Natural killer cell (primary cell): ENCODE results near the gene DNASE1L2. TPM values are rescaled to one million over a fixed set of nuclear protein-coding genes. Genes with fewer than 3 reads are reported as not detected.

Experiments used
- ATAC-seq, 3 donors: fragments of 150-1000 bp in 2 of 3; fragments of 200-7000 bp in 1 of 3; cut with Tn5 transposase; 1 replicate in 1 of 3; 2 replicates in 2 of 3; pipeline ENCODE4 v1.10.0; 2021; ENCODE audit warnings: mild to moderate bottlenecking in 2 of 3, moderate library complexity in 2 of 3
- DNase-seq, 2 donors: peaks; one replicate each; pipeline versions ENCODE4 v3.0.0 to v3.0.0-alpha.2; 2013 to 2021; ENCODE audit warnings: mixed read lengths in 1 of 2
- H3K27ac ChIP-seq: one replicate; pipeline ENCODE4 v1.5.1; 2013; ENCODE audit warnings: mild to moderate bottlenecking, low read length
- H3K27me3 ChIP-seq: one replicate; pipeline ENCODE4 v1.6.1; 2013; ENCODE audit warnings: low read length; ENCODE audit not compliant: control insufficient read depth, insufficient read depth
- H3K36me3 ChIP-seq: one replicate; pipeline ENCODE4 v1.6.1; 2013; ENCODE audit warnings: low read length; ENCODE audit not compliant: control insufficient read depth, insufficient read depth
- H3K4me1 ChIP-seq: one replicate; pipeline ENCODE4 v1.6.1; 2013; ENCODE audit warnings: low read length; ENCODE audit not compliant: control insufficient read depth, insufficient read depth
- H3K4me3 ChIP-seq: one replicate; pipeline ENCODE4 v1.5.1; 2013; ENCODE audit warnings: low read length
- H3K9me3 ChIP-seq: one replicate; pipeline ENCODE4 v1.6.1; 2013; ENCODE audit warnings: low read length; ENCODE audit not compliant: control insufficient read depth, insufficient read depth
- H3K27ac Mint-ChIP-seq, 2 donors: one replicate each; pipeline ENCODE4 v1.8.0; 2022; ENCODE audit warnings: mild to moderate bottlenecking in 2 of 2, mixed read lengths in 2 of 2, moderate library complexity in 1 of 2
- H3K27me3 Mint-ChIP-seq, 2 donors: one replicate each; pipeline ENCODE4 v1.8.0; 2022; ENCODE audit warnings: low read depth in 2 of 2, mixed read lengths in 2 of 2
- H3K36me3 Mint-ChIP-seq: one replicate; pipeline ENCODE4 v1.8.0; 2022; ENCODE audit warnings: mixed read lengths
- H3K4me1 Mint-ChIP-seq, 2 donors: one replicate each; pipeline ENCODE4 v1.8.0; 2022; ENCODE audit warnings: mixed read lengths in 2 of 2
- H3K4me3 Mint-ChIP-seq: one replicate; pipeline ENCODE4 v1.8.0; 2022; ENCODE audit warnings: mild to moderate bottlenecking, moderate library complexity, mixed read lengths
- H3K9me3 Mint-ChIP-seq, 2 donors: one replicate each; pipeline ENCODE4 v1.8.0; 2022; ENCODE audit warnings: mixed read lengths in 2 of 2
- CTCF ChIP-seq: fragments of 200-600 bp; IDR thresholded peaks from one replicate; pipeline ENCODE4 v1.8.0; 2022; ENCODE audit warnings: antibody characterized with exemption
- WGBS: methylation state at CpG from one replicate; pipeline ENCODE4 v1.1.7; 2013; ENCODE audit warnings: missing lambda C conversion rate; ENCODE audit not compliant: insufficient coverage; 5-methylcytosine and 5-hydroxymethylcytosine counted together
- intact Hi-C: fragments of 100-400 bp; cut with micrococcal nuclease; formaldehyde crosslinking; loops from one replicate; pipeline ENCODE4 v1.14.2; 2022
- total RNA-seq, 4 donors: library from RNA; stranded (reverse); fragments of 120-200 nt in 1 of 4; gene quantifications; one replicate each; pipeline versions ENCODE4 v1.2.3 to v1.2.4, GENCODE V29; 2013 to 2022

DNASE1L2 gene
- total RNA-seq: 1 to 10 TPM in 1 of 3 donors, under 1 TPM in 2; 0.19 to 1.4 (median 0.77) TPM
- 0.59 TPM for total RNA-seq (2013)

- DNase-seq: no peak
These were observed at the start of gene DNASE1L2 for GRCh38 chr16:2236337-2237101. DNASE1L2 (plus strand) TSS chr16:2236444; CDS start chr16:2236817, 373 bp downstream.

GRCh38 chr16:2186505-2186904 is 49.7 kb upstream of the DNASE1L2 start:
- H3K27ac Mint-ChIP-seq: no peak overlapping the region
- H3K4me1 Mint-ChIP-seq: peaks cover 0 to 6% of the 10 kb centered on the region in 2 donors
- Histone ChIP-seq H3K4me3 (no peak overlapping the region), H3K27ac (no peak overlapping the region), H3K27me3 (no peaks in the 10 kb centered on the region), H3K36me3 (no peaks in the 10 kb centered on the region), H3K9me3 (no peaks in the 10 kb centered on the region), H3K4me1 (no peaks in the 10 kb centered on the region)
- H3K27me3 Mint-ChIP-seq: no peaks in the 10 kb centered on the region
- ATAC-seq (no peak), DNase-seq (no peak)
- H3K9me3 Mint-ChIP-seq: no peaks in the 10 kb centered on the region
- H3K4me3 Mint-ChIP-seq: no peak overlapping the region
- no peaks in the 10 kb centered on the region for H3K36me3 Mint-ChIP-seq
- intact Hi-C loops: no loop called here
- TF ChIP-seq CTCF: no peak
- 93% methylated on average over 20 of the region's 20 CpGs for WGBS

More at GRCh38 chr16:2236337-2237101, at the start of gene DNASE1L2:
- 19% methylated on average over 64 of the region's 64 CpGs for WGBS
- Mint-ChIP-seq H3K9me3 (no peaks in the 10 kb centered on the region), H3K27me3 (no peaks in the 10 kb centered on the region), H3K36me3 (no peaks in the 10 kb centered on the region), H3K27ac (no peak within 1 kb of the TSS), H3K4me3 (no peak within 1 kb of the TSS), H3K4me1 (no peaks in the 10 kb centered on the region)
- no peak for TF ChIP-seq CTCF
- ATAC-seq: peak in 1 of 3 donors; percentile 24
- H3K9me3 ChIP-seq: no peaks in the 10 kb centered on the region
- no peak within 1 kb of the TSS for H3K4me3 ChIP-seq
- peaks cover 6% of the 10 kb centered on the region for H3K27me3 ChIP-seq
- no peak within 1 kb of the TSS for H3K27ac ChIP-seq
- peaks cover 37% of the 10 kb centered on the region for H3K36me3 ChIP-seq
- peaks cover 13% of the 10 kb centered on the region for H3K4me1 ChIP-seq
- intact Hi-C loops: no loop called here

- H3K4me1 ChIP-seq: no peaks in the 10 kb centered on the region
- no peak overlapping the region for H3K27ac ChIP-seq
- H3K4me3 ChIP-seq: no peak overlapping the region
- no peaks in the 10 kb centered on the region for H3K9me3 Mint-ChIP-seq
- H3K4me1 Mint-ChIP-seq: peaks cover 0 to 3% of the 10 kb centered on the region in 2 donors
- no peak for ATAC-seq
- H3K4me3 Mint-ChIP-seq: no peak overlapping the region
- intact Hi-C loops: no loop called here
- H3K36me3 Mint-ChIP-seq: no peaks in the 10 kb centered on the region
- DNase-seq: no peak
- 88% methylated on average over 17 of the region's 17 CpGs for WGBS
- TF ChIP-seq CTCF: no peak
- H3K27me3 ChIP-seq: no peaks in the 10 kb centered on the region
- H3K27ac Mint-ChIP-seq: no peak overlapping the region
- H3K9me3 ChIP-seq: no peaks in the 10 kb centered on the region
- no peaks in the 10 kb centered on the region for H3K27me3 Mint-ChIP-seq
- H3K36me3 ChIP-seq: no peaks in the 10 kb centered on the region
These were observed 49.0 kb upstream of the DNASE1L2 start for GRCh38 chr16:2187212-2187611.

- 93% methylated on average over 8 of the region's 8 CpGs for WGBS
- H3K4me1 Mint-ChIP-seq: no peaks in the 10 kb centered on the region
- H3K9me3 Mint-ChIP-seq: no peaks in the 10 kb centered on the region
- no peak overlapping the region for H3K4me3 Mint-ChIP-seq
- Histone ChIP-seq H3K27me3 (no peaks in the 10 kb centered on the region), H3K9me3 (no peaks in the 10 kb centered on the region), H3K36me3 (no peaks in the 10 kb centered on the region), H3K27ac (no peak overlapping the region), H3K4me3 (no peak overlapping the region), H3K4me1 (no peaks in the 10 kb centered on the region)
- H3K27ac Mint-ChIP-seq: no peak overlapping the region
- intact Hi-C loops: no loop called here
- no peaks in the 10 kb centered on the region for H3K27me3 Mint-ChIP-seq
- ATAC-seq (no peak), DNase-seq (no peak)
- TF ChIP-seq CTCF: no peak
- H3K36me3 Mint-ChIP-seq: no peaks in the 10 kb centered on the region
These were observed 47.8 kb upstream of the DNASE1L2 start for GRCh38 chr16:2188395-2188794.
